SIG-M5 treated with dmso at 0.1 percent for 504 hours (cell line): ENCODE results near the gene NAT9.

ENCODE experiments used
- DNase-seq: peaks from one replicate; lab custom pipeline; 2025; ENCODE audit not compliant: unreplicated experiment; lab: John Stamatoyannopoulos, UW

Gene NAT9

GRCh38 chr17:74746922-74747321 lies 29.2 kb downstream of the NAT9 start:
- peak; percentile 47 for DNase-seq

DNA sequence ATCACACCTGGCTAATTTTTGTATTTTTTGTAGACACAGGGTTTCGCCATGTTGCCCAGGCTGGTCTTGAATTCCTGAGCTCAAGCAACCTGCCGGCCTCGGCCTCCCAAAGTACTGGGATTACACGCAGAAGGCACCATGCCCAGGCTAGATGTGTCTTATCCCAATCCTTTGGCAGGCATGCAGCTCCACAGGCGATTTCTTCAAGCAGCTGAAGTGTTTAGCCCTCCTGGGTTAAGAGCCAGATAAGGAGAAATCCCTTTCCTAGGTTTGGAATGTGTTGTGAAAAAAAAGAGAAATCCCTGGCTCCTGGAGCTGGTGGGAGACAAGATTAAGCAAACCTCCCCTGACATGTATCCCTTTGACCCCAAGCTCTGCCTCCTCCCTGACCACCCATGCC lies 29.8 kb downstream of the NAT9 start:
- no peak for DNase-seq

GRCh38 chr17:74745548-74746177 lies 30.5 kb downstream of the NAT9 start:
- DNase-seq, result no peak

DNA sequence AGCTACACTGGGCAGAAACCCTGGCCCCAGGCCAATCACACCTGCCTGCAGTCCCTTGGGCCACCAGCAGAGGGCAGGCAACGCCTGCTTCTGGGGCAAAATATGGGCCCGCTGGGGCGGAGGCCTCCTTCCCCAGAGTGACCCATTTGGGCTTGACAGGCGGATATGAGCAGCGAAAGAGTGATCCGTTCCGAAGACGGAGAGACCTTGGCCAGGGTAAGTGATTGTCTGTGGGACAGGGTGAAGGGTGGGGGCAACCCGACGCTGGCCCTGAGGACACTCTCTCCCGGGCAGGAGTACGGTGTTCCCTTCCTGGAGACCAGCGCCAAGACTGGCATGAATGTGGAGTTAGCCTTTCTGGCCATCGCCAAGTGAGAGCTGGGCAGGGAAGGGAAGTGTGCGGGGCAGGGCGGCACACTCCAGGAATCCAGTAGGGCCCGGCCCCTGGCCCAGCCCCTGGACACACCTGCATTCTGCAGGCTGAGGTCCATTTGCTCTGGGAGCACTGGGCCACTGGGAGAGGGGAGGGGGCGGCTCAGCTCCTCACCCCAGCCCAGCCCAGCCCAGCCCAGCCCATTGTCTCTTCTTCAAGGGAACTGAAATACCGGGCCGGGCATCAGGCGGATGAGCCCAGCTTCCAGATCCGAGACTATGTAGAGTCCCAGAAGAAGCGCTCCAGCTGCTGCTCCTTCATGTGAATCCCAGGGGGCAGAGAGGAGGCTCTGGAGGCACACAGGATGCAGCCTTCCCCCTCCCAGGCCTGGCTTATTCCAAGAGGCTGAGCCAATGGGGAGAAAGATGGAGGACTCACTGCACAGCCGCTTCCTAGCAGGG lies 31.2 kb downstream of the NAT9 start:
- peak; percentile 28 for DNase-seq

DNA sequence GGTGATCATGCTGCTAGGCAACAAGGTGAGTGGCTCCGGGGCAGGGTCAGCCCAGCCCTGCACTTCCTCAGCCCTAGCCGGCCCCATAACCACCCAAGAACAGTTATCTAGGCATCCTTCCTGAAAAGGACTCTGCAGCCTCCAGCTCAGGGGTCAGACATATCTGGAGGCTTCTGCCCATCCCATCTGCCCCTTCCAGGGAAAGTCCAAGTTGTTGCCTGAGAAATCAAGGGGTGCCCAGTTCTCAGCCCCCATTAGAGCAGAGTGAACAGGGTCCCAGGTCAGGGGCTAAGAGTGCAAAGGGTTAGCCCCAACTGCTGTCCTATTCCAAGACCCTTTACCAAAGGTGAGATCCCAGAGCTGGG lies 31.8 kb downstream of the NAT9 start:
- DNase-seq, result no peak

GRCh38 chr17:74743755-74744154 lies 32.4 kb downstream of the NAT9 start:
- no peak for DNase-seq

GRCh38 chr17:74742978-74743545 lies 33.1 kb downstream of the NAT9 start:
- DNase-seq, result no peak

GRCh38 chr17:74742153-74742515 lies 34.0 kb downstream of the NAT9 start:
- peak; percentile 86 for DNase-seq

- no peak for DNase-seq
Observed at GRCh38 chr17:74740641-74741387, 35.3 kb downstream of the NAT9 start.

GRCh38 chr17:74740173-74740572 lies 36.0 kb downstream of the NAT9 start:
- no peak for DNase-seq

- DNase-seq, result peak; percentile 41
Observed at GRCh38 chr17:74739227-74739831, 36.8 kb downstream of the NAT9 start.

GRCh38 chr17:74738051-74738996 lies 37.8 kb downstream of the NAT9 start:
- peak; percentile 81 for DNase-seq

GRCh38 chr17:74737299-74738050 lies 38.7 kb downstream of the NAT9 start:
- DNase-seq, result peak; percentile 64

DNA sequence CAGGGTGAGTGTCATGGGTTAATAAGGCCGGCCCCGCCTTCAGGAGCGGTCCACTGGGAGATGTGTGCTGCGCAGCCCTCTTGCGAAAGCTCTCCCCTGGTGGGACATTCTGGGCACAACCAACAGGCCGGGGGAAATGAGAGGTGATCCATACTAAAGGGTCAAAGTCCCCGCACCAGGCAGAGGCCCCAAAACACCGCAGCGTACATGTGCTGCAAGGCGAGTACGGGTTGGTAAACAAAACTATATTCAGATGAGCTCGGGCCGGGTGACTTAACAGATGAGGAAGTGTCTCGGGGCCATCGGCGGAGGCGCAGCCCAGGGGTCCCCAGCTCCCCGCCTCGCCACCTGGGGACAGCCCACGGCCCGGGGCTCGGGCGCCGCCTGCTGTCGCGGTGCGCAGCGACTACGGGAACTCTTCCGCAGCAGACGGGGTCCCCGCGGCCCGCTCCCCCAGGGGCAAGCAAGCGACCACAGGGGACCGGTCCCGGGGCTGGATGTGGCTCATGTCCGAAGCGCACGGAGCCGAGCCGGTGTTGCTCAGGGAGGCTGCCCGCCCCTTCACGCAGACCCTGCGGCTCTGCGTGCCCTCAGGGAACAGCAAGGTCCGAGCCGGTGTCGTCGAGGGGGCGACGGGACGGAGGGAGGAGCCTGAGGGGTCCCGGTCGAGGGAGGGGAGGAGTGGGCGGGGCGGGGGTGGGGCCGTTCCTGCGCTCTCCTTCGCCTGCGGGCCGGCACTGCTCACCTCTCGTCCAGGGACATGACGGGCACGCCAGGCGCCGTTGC lies 39.4 kb downstream of the NAT9 start, which contains the start of gene RAB37:
RAB37 (plus strand) TSS at position 744 of the 786 bp plus-strand sequence; CDS start at position 761, 17 bp downstream.
- DNase-seq, result peak; percentile 93

DNA sequence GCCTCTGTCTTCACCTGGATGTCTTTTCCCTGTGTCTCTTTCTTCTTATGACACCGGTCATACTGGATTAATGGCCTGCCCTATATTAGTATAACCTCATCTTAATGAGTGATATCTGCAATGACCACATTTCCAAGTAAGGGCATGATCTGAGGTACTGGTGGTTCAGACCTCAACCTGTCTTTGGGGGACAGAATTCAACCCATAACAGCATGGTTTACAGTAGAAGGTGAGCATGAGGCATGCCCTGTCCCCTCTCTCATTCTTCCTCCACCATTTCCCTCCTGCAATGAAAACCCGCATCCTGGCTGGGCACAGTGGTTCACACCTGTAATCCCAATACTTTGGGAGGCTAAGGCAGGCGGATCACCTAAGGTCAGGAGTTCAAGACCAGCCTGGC lies 41.9 kb downstream of the NAT9 start:
- DNase-seq, result no peak

GRCh38 chr17:74733365-74734122 lies 42.6 kb downstream of the NAT9 start:
- no peak for DNase-seq

DNA sequence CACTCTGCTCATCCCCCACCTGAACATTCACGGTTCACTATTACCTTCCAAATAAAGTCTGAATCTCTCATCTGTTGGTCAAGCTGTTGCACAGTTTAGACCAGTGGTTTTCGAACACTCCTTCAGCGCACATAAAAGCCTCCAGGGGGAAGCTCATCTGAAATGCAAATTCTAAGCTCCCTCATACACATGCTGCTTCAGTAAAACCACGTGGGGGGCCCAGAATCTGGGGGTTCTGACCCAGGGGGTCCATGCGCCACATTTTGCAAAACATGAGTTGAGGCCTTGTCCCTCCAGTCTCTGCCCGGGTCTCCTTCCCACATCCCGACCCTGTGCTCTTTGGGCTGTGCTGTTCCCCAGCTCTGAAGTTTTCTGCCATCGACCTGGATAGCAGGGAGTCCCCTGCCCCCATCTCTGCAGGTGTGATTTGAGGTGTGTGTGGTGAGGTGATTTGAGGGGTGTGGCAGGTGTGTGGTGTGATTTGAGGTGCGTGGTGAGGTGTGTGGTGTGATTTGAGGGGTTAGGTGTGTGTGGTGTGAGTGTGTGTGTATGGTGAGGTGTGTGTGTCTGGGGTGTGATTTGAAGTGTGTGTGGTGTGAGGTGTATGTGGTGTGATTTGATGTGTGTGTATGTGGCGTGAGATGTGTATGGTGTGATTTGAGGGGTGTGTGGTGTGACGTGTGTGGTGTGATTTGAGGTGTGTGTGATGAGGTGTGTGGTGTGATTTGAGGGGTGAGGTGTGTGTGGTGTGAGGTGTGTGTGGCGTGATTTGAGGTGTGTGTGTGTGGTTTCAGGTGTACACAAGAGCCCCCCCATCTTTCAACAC lies 43.9 kb downstream of the NAT9 start:
- no peak for DNase-seq
